Stimulated activated memory B cell treated with anti-CD40 and anti-IgM and Interleukin-4, amounts not matched to agents 10 μg/mL and 1 μg/mL and 100 μg/mL, for 72 hours (primary cell): Measurements from ENCODE around the gene STAT4.
A peak's percentile ranks its signal among the peaks of the same experiment; 100 is the strongest.

ENCODE experiments used
- ATAC-seq: fragments of 150-1000 bp; cut with Tn5 transposase; 2 replicates; pipeline ENCODE4 v1.10.0; 2021
- H3K27ac Mint-ChIP-seq: one replicate; pipeline ENCODE4 v1.8.0; 2022; ENCODE audit warnings: mild to moderate bottlenecking, mixed read lengths
- H3K27me3 Mint-ChIP-seq: one replicate; pipeline ENCODE4 v1.8.0; 2022; ENCODE audit warnings: mixed read lengths
- H3K36me3 Mint-ChIP-seq: one replicate; pipeline ENCODE4 v1.8.0; 2022; ENCODE audit warnings: mixed read lengths
- H3K4me1 Mint-ChIP-seq: one replicate; pipeline ENCODE4 v1.8.0; 2022; ENCODE audit warnings: mixed read lengths
- H3K4me3 Mint-ChIP-seq: one replicate; pipeline ENCODE4 v1.8.0; 2022; ENCODE audit warnings: mild to moderate bottlenecking, moderate library complexity, mixed read lengths
- H3K9me3 Mint-ChIP-seq: one replicate; pipeline ENCODE4 v1.8.0; 2022; ENCODE audit warnings: mixed read lengths

Gene STAT4

GRCh38 chr2:191150600-191151330, at the start of gene STAT4:
Gene STAT4 (minus strand): TSS chr2:191150994. CDS start chr2:191148203, 2,791 bp downstream.
- Mint-ChIP-seq H3K36me3 (peaks cover 22% of the 10 kb centered on the region), H3K9me3 (no peaks in the 10 kb centered on the region), H3K4me3 (peak within 1 kb of the TSS; percentile 85), H3K4me1 (peaks cover 36% of the 10 kb centered on the region), H3K27ac (peak within 1 kb of the TSS; percentile 92), H3K27me3 (no peaks in the 10 kb centered on the region)
- peak; percentile 95 for ATAC-seq

GRCh38 chr2:191199929-191200512, 49.2 kb upstream of the STAT4 start:
- peaks cover 9% of the 10 kb centered on the region for H3K4me1 Mint-ChIP-seq
- H3K27ac Mint-ChIP-seq: no peak overlapping the region

GRCh38 chr2:191198271-191198670, 47.5 kb upstream of the STAT4 start:
- Mint-ChIP-seq H3K27ac (no peak overlapping the region), H3K27me3 (peaks cover 19% of the 10 kb centered on the region), H3K9me3 (no peaks in the 10 kb centered on the region), H3K4me1 (peaks cover 16% of the 10 kb centered on the region), H3K4me3 (no peak overlapping the region), H3K36me3 (no peaks in the 10 kb centered on the region)
- ATAC-seq: no peak

More at GRCh38 chr2:191199929-191200512, 49.2 kb upstream of the STAT4 start:
- ATAC-seq: no peak
- Mint-ChIP-seq H3K9me3 (no peaks in the 10 kb centered on the region), H3K36me3 (no peaks in the 10 kb centered on the region), H3K27me3 (peaks cover 19% of the 10 kb centered on the region), H3K4me3 (no peak overlapping the region)

GRCh38 chr2:191197096-191197495, 46.3 kb upstream of the STAT4 start:
- Mint-ChIP-seq H3K27ac (no peak overlapping the region), H3K27me3 (peaks cover 19% of the 10 kb centered on the region), H3K4me3 (no peak overlapping the region), H3K4me1 (peaks cover 16% of the 10 kb centered on the region), H3K9me3 (no peaks in the 10 kb centered on the region), H3K36me3 (no peaks in the 10 kb centered on the region)
- no peak for ATAC-seq

- Mint-ChIP-seq H3K9me3 (no peaks in the 10 kb centered on the region), H3K27ac (no peak overlapping the region), H3K27me3 (peaks cover 19% of the 10 kb centered on the region), H3K36me3 (no peaks in the 10 kb centered on the region), H3K4me3 (no peak overlapping the region), H3K4me1 (peaks cover 16% of the 10 kb centered on the region)
- no peak for ATAC-seq
These were observed 44.2 kb upstream of the STAT4 start for GRCh38 chr2:191195021-191195420.

- no peak for ATAC-seq
- Mint-ChIP-seq H3K27ac (no peak overlapping the region), H3K9me3 (no peaks in the 10 kb centered on the region), H3K27me3 (no peaks in the 10 kb centered on the region), H3K36me3 (no peaks in the 10 kb centered on the region), H3K4me1 (peaks cover 16% of the 10 kb centered on the region), H3K4me3 (no peak overlapping the region)
These were observed 40.2 kb upstream of the STAT4 start for GRCh38 chr2:191190861-191191552.

GRCh38 chr2:191190435-191190834, 39.6 kb upstream of the STAT4 start:
- Mint-ChIP-seq H3K4me1 (peaks cover 16% of the 10 kb centered on the region), H3K27me3 (no peaks in the 10 kb centered on the region), H3K9me3 (no peaks in the 10 kb centered on the region), H3K36me3 (no peaks in the 10 kb centered on the region), H3K4me3 (no peak overlapping the region), H3K27ac (no peak overlapping the region)
- ATAC-seq: no peak

GRCh38 chr2:191189112-191189635, 38.4 kb upstream of the STAT4 start:
- H3K27me3 Mint-ChIP-seq: no peaks in the 10 kb centered on the region
- no peaks in the 10 kb centered on the region for H3K9me3 Mint-ChIP-seq
- peaks cover 7% of the 10 kb centered on the region for H3K4me1 Mint-ChIP-seq
- no peak overlapping the region for H3K4me3 Mint-ChIP-seq
- ATAC-seq: no peak
- no peaks in the 10 kb centered on the region for H3K36me3 Mint-ChIP-seq
- H3K27ac Mint-ChIP-seq: no peak overlapping the region

GRCh38 chr2:191188550-191189093, 37.8 kb upstream of the STAT4 start:
- H3K36me3 Mint-ChIP-seq: no peaks in the 10 kb centered on the region
- no peak overlapping the region for H3K4me3 Mint-ChIP-seq
- H3K4me1 Mint-ChIP-seq: peaks cover 2% of the 10 kb centered on the region
- H3K27me3 Mint-ChIP-seq: no peaks in the 10 kb centered on the region
- no peaks in the 10 kb centered on the region for H3K9me3 Mint-ChIP-seq
- H3K27ac Mint-ChIP-seq: no peak overlapping the region
- ATAC-seq: no peak

GRCh38 chr2:191187105-191187829, 36.5 kb upstream of the STAT4 start:
- Mint-ChIP-seq H3K4me3 (no peak overlapping the region), H3K9me3 (no peaks in the 10 kb centered on the region), H3K36me3 (no peaks in the 10 kb centered on the region), H3K27ac (no peak overlapping the region), H3K27me3 (no peaks in the 10 kb centered on the region), H3K4me1 (no peaks in the 10 kb centered on the region)
- ATAC-seq: no peak

- Mint-ChIP-seq H3K4me3 (no peak overlapping the region), H3K27ac (no peak overlapping the region), H3K36me3 (no peaks in the 10 kb centered on the region), H3K4me1 (no peaks in the 10 kb centered on the region), H3K27me3 (no peaks in the 10 kb centered on the region), H3K9me3 (no peaks in the 10 kb centered on the region)
- no peak for ATAC-seq
These were observed 33.7 kb upstream of the STAT4 start for GRCh38 chr2:191184457-191184856.

- Mint-ChIP-seq H3K27ac (no peak overlapping the region), H3K36me3 (no peaks in the 10 kb centered on the region)
These were observed 32.7 kb upstream of the STAT4 start for GRCh38 chr2:191183516-191183915.

GRCh38 chr2:191183081-191183480, 32.3 kb upstream of the STAT4 start:
- no peak for ATAC-seq
- no peak overlapping the region for H3K27ac Mint-ChIP-seq
- no peaks in the 10 kb centered on the region for H3K9me3 Mint-ChIP-seq
- H3K27me3 Mint-ChIP-seq: peaks cover 9% of the 10 kb centered on the region
- H3K4me1 Mint-ChIP-seq: no peaks in the 10 kb centered on the region
- no peak overlapping the region for H3K4me3 Mint-ChIP-seq
- no peaks in the 10 kb centered on the region for H3K36me3 Mint-ChIP-seq

More at GRCh38 chr2:191183516-191183915, 32.7 kb upstream of the STAT4 start:
- no peaks in the 10 kb centered on the region for H3K4me1 Mint-ChIP-seq
- no peak for ATAC-seq
- no peaks in the 10 kb centered on the region for H3K9me3 Mint-ChIP-seq
- peaks cover 4% of the 10 kb centered on the region for H3K27me3 Mint-ChIP-seq
- H3K4me3 Mint-ChIP-seq: no peak overlapping the region

- no peaks in the 10 kb centered on the region for H3K9me3 Mint-ChIP-seq
- H3K36me3 Mint-ChIP-seq: no peaks in the 10 kb centered on the region
- no peak overlapping the region for H3K27ac Mint-ChIP-seq
- H3K4me1 Mint-ChIP-seq: peaks cover 5% of the 10 kb centered on the region
- H3K4me3 Mint-ChIP-seq: no peak overlapping the region
- ATAC-seq: no peak
- peaks cover 9% of the 10 kb centered on the region for H3K27me3 Mint-ChIP-seq
These were observed 29.9 kb upstream of the STAT4 start for GRCh38 chr2:191180713-191181112.

- H3K27ac Mint-ChIP-seq: no peak overlapping the region
- H3K27me3 Mint-ChIP-seq: peaks cover 9% of the 10 kb centered on the region
- H3K4me3 Mint-ChIP-seq: no peak overlapping the region
- peaks cover 10% of the 10 kb centered on the region for H3K4me1 Mint-ChIP-seq
- no peaks in the 10 kb centered on the region for H3K36me3 Mint-ChIP-seq
- H3K9me3 Mint-ChIP-seq: no peaks in the 10 kb centered on the region
- ATAC-seq: no peak
These were observed 29.5 kb upstream of the STAT4 start for GRCh38 chr2:191180276-191180675.
